Glutamatergic neuron (in vitro differentiated cells): ENCODE measurements around the gene DHCR24. TPM values are rescaled to one million over a fixed set of nuclear protein-coding genes. Genes with fewer than 3 reads are reported as not detected.

ENCODE experiments used
- DNase-seq: peaks from one replicate; pipeline ENCODE4 v3.0.0; 2022
- H3K27ac Mint-ChIP-seq: one replicate; pipeline ENCODE4 v1.8.0; 2020; ENCODE audit warnings: mild to moderate bottlenecking, mixed read lengths, inconsistent platforms; ENCODE audit not compliant: unreplicated experiment
- H3K27me3 Mint-ChIP-seq: one replicate; pipeline ENCODE4 v1.8.0; 2020; ENCODE audit warnings: mild to moderate bottlenecking, moderate library complexity, mixed read lengths, inconsistent platforms; ENCODE audit not compliant: unreplicated experiment
- H3K36me3 Mint-ChIP-seq: one replicate; pipeline ENCODE4 v1.8.0; 2020; ENCODE audit warnings: mild to moderate bottlenecking, mixed read lengths, inconsistent platforms; ENCODE audit not compliant: unreplicated experiment
- H3K4me1 Mint-ChIP-seq: one replicate; pipeline ENCODE4 v1.8.0; 2020; ENCODE audit warnings: mild to moderate bottlenecking, low read depth, mixed read lengths, inconsistent platforms; ENCODE audit not compliant: unreplicated experiment
- H3K4me3 Mint-ChIP-seq: one replicate; pipeline ENCODE4 v1.8.0; 2020; ENCODE audit warnings: mild to moderate bottlenecking, mixed read lengths, inconsistent platforms; ENCODE audit not compliant: unreplicated experiment
- H3K9me3 Mint-ChIP-seq: one replicate; pipeline ENCODE4 v1.8.0; 2020; ENCODE audit warnings: mild to moderate bottlenecking, moderate library complexity, mixed read lengths, inconsistent platforms; ENCODE audit not compliant: unreplicated experiment
- CTCF ChIP-seq: fragments of 200-600 bp; sonication (generic); IDR thresholded peaks from one replicate; pipeline ENCODE4 v1.5.0; 2021; ENCODE audit not compliant: partially characterized antibody, unreplicated experiment
- total RNA-seq: library from RNA; stranded (reverse); fragmentation: NEBNext Ultra II Directional; extraction: Animal tissue kit (Norgen Biotek cat#: 25700); gene quantifications from one replicate; pipeline ENCODE4 v1.2.1, GENCODE V29; 2021; ENCODE audit not compliant: unreplicated experiment

Gene DHCR24
- total RNA-seq, 1 donor from 2014 or later, result 284 TPM

DNA sequence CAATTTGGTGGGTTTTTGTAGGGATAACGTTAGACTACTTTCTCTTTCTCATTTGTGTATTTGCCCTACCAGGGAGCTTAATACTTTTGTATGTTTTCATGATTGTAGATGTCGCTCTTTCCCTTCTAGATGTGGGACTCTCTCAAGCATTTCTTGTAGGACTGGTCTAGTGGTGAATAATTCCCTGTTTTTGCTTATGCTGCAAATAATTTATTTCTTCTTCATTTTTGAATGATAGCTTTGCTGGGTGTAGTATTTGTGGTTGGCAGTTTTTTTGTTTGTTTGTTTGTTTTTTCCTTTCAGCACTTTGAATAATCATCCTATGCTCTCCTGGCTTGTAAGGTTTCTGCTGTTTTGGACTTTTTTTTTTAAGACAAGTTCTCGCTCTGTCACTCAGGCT, 63.3 kb downstream of the DHCR24 start:
- peaks cover 7% of the 10 kb centered on the region for H3K9me3 Mint-ChIP-seq
- TF ChIP-seq CTCF, result no peak
- H3K4me1 Mint-ChIP-seq, result no peaks in the 10 kb centered on the region
- no peak for DNase-seq
- no peak overlapping the region for H3K27ac Mint-ChIP-seq
- no peak overlapping the region for H3K4me3 Mint-ChIP-seq
- peaks cover 16% of the 10 kb centered on the region for H3K36me3 Mint-ChIP-seq
- no peaks in the 10 kb centered on the region for H3K27me3 Mint-ChIP-seq

GRCh38 chr1:54819733-54820132, 67.3 kb downstream of the DHCR24 start:
- Mint-ChIP-seq H3K27ac (no peak overlapping the region), H3K36me3 (peaks cover 5% of the 10 kb centered on the region), H3K4me1 (peaks cover 4% of the 10 kb centered on the region), H3K9me3 (peaks cover 6% of the 10 kb centered on the region), H3K27me3 (peaks cover 2% of the 10 kb centered on the region), H3K4me3 (no peak overlapping the region)
- no peak for TF ChIP-seq CTCF
- DNase-seq, result no peak

- TF ChIP-seq CTCF, result no peak
- Mint-ChIP-seq H3K4me1 (peaks cover 4% of the 10 kb centered on the region), H3K9me3 (peaks cover 6% of the 10 kb centered on the region), H3K4me3 (no peak overlapping the region), H3K27ac (no peak overlapping the region), H3K36me3 (no peaks in the 10 kb centered on the region), H3K27me3 (peaks cover 2% of the 10 kb centered on the region)
- DNase-seq, result no peak
Observed at GRCh38 chr1:54819195-54819536, 67.8 kb downstream of the DHCR24 start.

DNA sequence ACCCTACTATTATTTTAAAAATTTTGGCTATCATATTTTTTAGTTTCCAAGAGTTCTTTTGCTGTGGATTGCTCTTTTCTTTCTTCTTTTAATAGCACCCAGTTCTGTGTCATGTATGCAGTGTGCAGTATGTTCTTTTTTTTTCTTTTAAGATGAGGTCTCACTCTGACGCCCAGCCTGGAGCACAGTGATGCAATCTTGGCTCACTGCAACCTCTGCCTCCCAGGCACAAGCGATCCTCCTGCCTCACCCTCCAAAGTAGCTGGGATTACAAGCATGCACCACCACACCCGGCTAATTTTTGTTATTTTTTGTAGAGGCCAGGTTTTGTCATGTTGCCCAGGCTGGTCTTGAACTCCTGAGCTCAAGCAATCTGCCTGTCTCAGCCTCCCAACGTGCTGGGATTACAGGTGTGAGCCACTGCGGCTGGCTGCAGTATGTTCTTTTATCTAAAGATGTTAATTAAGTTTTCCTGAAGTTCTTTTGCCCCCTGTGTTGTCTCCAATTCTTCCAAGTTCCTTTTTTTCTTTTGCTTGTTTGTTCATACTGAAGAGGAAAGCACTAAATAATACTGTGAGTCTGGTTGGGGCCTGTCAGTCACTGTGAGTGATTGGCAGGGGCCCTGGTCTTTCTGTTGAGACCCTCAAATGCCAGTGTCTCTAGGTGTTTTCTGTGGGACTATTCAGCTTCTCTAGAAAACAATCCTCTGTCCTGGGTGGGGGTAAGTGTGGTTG, 68.4 kb downstream of the DHCR24 start:
- Mint-ChIP-seq H3K4me1 (peaks cover 4% of the 10 kb centered on the region), H3K4me3 (no peak overlapping the region), H3K36me3 (no peaks in the 10 kb centered on the region), H3K27me3 (peaks cover 2% of the 10 kb centered on the region), H3K9me3 (peaks cover 5% of the 10 kb centered on the region), H3K27ac (no peak overlapping the region)
- no peak for DNase-seq
- no peak for TF ChIP-seq CTCF

DNA sequence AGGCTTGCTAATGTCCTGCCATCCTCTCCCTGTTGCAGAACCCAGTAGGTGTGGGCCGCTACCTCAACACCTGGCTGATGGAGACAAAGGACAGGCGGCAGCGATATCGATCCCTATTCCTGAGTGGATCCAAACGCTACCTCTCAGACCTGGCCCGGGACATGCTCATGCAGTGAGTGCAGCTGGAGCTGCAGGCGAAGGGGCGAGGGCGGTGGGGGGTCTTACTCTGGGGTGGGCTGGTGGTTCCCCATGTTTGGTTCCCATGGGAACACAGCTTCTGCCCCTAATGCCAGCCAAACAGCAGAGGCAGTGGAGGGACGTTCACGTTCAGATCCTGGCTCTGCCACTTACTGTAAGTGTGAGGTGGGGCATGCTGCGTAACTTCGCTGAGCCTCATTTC, 70.0 kb downstream of the DHCR24 start:
- Mint-ChIP-seq H3K4me1 (peaks cover 4% of the 10 kb centered on the region), H3K9me3 (no peaks in the 10 kb centered on the region), H3K4me3 (no peak overlapping the region), H3K36me3 (no peaks in the 10 kb centered on the region), H3K27me3 (peaks cover 2% of the 10 kb centered on the region), H3K27ac (no peak overlapping the region)
- no peak for TF ChIP-seq CTCF
- no peak for DNase-seq
